SU-DHL-6 (cell line): Measurements from ENCODE around the gene TMA7B.

Experiments used
- CTCF ChIP-seq: fragments of 200-600 bp; sonication (generic); IDR thresholded peaks from one replicate; pipeline ENCODE4 v1.5.1; 2017; ENCODE audit warnings: antibody characterized with exemption, mild to moderate bottlenecking, low read length, moderate library complexity; ENCODE audit not compliant: insufficient read depth, poor library complexity, severe bottlenecking
- EZH2phosphoT487 ChIP-seq: fragments of 200-600 bp; sonication (generic), shearing (Covaris generic); conservative IDR thresholded peaks from 2 replicates; pipeline ENCODE4 v1.6.1; 2018; ENCODE audit warnings: mild to moderate bottlenecking, antibody characterized with exemption, low read length, moderate library complexity, mixed read lengths

- TF ChIP-seq CTCF (no peak), EZH2phosphoT487 (no peak)
Measured at GRCh38 chr22:39931251-39931650, 28.9 kb upstream of the TMA7B start.
